OCI-LY7 (cell line): ENCODE data around the gene DSTYK.

Experiments used
- CTCF ChIP-seq: fragments of 200-600 bp; sonication (generic); conservative IDR thresholded peaks from 2 replicates; pipeline ENCODE4 v1.5.1; 2014; ENCODE audit warnings: mild to moderate bottlenecking, antibody characterized with exemption, low read length, moderate library complexity, mixed read lengths
- EZH2phosphoT487 ChIP-seq: fragments of 200-600 bp; sonication (generic); IDR thresholded peaks from 2 replicates; pipeline ENCODE4 v1.6.1; 2018; ENCODE audit warnings: low read depth, borderline replicate concordance, mild to moderate bottlenecking, mixed run types, antibody characterized with exemption, low read length, moderate library complexity, mixed read lengths

DNA sequence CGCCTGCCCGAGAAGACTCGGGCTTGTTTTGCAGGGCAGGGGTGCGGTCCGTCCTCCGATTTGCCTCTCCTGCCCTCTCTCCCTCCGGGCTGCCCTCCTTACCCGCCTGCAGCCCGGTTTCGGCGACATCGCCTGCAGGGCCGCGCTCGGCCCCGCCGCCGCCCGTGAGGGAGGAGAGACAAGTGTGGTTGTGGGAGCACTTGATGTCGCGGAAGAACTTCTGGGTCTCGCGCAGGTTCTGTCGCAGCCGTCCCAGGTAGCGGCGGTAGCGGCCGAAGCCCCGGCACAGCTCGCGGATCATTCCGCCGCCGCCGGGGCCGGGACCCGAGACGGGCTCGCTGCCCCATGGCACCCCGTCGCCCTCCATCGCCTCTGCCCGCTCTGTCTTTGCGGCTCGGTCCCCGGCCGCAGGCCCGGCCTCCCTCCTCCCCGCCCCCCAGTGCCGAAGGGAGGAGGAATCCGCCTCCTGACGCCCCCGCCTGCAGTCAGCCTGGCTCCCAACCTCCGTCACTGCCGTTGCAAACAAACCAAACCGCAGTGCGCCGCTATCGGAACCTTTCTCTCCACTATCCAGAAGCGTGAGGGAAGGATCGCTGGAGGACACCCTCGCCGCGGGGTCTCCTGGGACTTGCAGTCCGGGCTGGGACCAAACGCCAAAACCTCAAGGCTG is at the start of gene DSTYK:
- TF ChIP-seq CTCF (no peak), EZH2phosphoT487 (no peak)
